OCI-M2 (cell line): ENCODE measurements around the gene GREM1.

Source experiments
- DNase-seq: peaks from one replicate; lab custom pipeline; 2025; ENCODE audit not compliant: unreplicated experiment; lab: John Stamatoyannopoulos, UW

GREM1 gene

DNA sequence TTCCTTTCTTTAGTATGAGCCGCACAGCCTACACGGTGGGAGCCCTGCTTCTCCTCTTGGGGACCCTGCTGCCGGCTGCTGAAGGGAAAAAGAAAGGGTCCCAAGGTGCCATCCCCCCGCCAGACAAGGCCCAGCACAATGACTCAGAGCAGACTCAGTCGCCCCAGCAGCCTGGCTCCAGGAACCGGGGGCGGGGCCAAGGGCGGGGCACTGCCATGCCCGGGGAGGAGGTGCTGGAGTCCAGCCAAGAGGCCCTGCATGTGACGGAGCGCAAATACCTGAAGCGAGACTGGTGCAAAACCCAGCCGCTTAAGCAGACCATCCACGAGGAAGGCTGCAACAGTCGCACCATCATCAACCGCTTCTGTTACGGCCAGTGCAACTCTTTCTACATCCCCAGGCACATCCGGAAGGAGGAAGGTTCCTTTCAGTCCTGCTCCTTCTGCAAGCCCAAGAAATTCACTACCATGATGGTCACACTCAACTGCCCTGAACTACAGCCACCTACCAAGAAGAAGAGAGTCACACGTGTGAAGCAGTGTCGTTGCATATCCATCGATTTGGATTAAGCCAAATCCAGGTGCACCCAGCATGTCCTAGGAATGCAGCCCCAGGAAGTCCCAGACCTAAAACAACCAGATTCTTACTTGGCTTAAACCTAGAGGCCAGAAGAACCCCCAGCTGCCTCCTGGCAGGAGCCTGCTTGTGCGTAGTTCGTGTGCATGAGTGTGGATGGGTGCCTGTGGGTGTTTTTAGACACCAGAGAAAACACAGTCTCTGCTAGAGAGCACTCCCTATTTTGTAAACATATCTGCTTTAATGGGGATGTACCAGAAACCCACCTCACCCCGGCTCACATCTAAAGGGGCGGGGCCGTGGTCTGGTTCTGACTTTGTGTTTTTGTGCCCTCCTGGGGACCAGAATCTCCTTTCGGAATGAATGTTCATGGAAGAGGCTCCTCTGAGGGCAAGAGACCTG lies 13.2 kb downstream of the GREM1 start:
- no peak for DNase-seq

DNA sequence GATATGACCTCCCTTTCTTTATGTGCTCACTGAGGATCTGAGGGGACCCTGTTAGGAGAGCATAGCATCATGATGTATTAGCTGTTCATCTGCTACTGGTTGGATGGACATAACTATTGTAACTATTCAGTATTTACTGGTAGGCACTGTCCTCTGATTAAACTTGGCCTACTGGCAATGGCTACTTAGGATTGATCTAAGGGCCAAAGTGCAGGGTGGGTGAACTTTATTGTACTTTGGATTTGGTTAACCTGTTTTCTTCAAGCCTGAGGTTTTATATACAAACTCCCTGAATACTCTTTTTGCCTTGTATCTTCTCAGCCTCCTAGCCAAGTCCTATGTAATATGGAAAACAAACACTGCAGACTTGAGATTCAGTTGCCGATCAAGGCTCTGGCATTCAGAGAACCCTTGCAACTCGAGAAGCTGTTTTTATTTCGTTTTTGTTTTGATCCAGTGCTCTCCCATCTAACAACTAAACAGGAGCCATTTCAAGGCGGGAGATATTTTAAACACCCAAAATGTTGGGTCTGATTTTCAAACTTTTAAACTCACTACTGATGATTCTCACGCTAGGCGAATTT lies 14.9 kb downstream of the GREM1 start:
- no peak for DNase-seq

DNA sequence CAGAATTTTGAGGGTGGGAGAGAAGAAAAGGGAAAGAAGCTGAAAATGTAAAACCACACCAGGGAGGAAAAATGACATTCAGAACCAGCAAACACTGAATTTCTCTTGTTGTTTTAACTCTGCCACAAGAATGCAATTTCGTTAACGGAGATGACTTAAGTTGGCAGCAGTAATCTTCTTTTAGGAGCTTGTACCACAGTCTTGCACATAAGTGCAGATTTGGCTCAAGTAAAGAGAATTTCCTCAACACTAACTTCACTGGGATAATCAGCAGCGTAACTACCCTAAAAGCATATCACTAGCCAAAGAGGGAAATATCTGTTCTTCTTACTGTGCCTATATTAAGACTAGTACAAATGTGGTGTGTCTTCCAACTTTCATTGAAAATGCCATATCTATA lies 15.5 kb downstream of the GREM1 start:
- DNase-seq = no peak

DNA sequence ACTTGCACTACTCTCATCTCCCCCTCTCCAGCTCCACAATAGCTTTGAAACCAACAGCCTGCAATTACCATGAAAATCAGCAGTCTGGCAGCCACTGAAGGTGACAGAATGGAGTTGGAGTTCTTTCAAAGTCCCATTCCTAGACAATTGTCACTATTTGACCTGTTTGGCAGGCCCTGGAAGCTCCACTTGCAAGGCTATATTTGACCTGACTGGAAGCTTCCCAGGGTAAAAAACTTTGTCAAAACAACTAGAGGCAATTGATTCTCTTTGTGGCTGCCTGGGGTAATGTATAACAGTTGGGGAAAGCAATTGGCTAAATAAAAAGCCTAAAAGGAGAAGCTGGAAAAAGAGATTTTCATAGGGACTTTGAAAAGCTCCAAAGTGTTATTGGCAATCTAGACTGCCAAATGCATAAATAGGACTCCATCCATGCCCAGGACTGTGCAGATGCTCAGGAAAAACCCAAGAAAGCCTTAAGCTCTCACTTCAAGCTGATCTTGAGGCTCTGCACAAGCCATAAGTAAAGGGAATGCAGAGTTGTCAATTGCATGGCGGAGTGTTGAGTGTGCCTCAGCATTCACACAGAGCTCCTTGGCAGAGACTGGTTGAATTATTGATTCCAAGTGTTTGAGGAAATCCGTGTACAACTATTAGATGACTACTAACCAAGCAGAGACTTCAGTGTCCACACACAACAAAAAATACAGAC lies 18.3 kb downstream of the GREM1 start:
- no peak for DNase-seq

DNA sequence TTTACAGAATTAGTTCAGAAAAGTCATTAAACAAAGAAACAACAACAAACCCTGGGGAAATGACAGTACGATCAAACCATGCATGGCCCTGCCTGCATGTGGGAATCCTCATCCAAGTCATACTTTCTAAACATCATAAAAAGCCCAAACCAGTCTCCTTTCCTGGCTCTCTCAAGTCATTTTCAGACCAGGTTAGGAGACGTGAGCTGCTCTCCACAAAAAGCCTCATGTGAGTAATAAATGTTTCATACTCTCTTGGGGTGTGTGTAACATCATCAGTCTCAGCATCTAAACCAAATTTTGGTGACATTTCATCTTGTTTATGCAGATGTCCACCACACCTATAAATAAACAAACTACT lies 18.9 kb downstream of the GREM1 start:
- no peak for DNase-seq

DNA sequence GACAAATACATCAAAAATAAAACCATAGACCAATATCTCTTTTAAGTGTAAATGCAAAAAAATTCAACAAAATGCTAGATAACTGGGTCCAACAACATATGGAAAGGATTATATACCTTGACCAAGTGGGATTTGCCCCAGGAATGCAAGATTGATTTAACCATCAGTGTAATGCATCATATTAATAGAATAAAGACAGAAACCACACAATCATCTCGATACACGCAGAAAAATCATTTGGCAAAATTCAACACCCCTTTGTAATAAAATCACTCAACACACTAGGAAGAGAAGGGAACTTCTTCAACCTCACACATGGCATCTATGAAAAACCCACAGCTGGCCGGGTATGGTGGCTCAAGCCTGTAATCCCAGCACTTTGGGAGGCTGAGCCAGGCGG lies 19.5 kb downstream of the GREM1 start:
- DNase-seq = no peak

DNA sequence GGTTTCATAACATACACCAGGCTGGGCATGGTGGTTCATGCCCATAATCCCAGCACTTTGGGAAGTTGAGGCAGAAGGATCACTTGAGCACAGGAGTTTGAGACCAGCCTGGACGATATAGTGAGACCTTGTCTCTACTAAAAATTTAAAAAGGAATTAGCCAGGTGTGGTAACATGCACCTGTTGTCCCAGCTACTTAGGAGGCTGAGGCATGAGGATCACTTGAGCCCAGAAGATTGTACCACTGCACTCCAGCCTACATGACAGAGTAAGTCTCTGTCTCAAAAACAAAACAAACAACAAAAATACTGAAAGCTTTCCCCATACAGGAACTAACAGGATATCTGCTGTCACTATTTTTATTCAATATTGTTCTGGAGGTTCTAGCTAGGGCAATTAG lies 20.9 kb downstream of the GREM1 start:
- DNase-seq = no peak

DNA sequence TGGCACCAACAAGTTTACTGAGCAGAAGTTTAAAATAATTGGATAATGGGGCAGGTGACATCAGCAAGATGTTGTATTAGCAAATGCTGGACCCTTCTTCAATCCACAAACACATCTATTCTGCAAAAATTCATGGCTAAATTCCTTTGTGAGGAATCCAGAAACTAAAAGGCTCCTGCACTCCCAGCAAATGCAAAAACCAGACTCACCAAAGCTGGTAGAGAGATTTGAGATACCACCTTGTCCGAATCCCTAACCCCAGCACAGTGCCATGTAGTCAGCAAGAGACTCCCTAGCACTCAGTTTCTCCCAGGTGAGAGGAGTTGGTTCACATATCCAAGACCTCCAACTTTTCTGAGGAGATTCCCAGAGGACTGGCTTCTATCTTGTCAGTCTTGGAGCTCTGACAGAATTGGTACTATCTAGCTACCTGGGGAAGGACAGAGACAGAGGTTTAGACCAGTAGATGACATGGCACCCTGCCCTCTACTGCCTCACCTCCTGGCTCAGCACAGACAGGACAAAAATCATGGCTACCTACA lies 21.8 kb downstream of the GREM1 start:
- DNase-seq = no peak

DNA sequence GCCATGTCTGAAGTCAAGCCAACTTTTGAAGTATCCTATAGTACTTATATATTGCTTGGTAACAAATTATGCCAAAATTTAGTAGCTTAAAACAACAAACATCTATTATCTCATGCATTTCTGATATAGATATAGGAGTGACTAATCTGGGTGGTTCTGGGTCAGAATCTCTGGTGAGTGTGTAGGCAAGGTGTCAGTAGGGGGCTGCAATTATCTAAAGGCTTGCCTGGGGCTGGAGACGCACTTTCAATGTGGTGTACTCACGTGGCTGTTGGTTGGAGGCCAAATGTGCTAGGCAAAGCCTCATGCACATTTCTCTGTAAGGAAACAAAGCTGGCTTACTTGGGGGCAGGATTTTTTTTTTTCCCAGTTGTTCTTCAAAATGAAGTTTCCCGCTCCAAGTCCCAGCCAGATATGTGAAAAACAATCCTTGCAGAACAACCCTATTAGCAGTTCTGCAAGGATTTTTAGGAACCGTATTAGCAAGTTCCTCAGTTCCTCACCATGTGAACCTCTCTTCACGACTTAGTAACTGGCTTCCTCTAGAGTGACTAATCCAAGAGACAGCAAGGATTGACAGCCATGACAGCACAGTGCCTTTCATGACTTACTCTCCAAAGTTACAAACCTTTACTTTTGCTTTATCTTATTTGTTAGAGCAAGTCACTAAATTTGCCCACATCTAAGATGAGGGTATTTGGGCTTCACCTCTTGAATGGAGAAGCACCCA lies 25.8 kb downstream of the GREM1 start:
- DNase-seq = no peak

DNA sequence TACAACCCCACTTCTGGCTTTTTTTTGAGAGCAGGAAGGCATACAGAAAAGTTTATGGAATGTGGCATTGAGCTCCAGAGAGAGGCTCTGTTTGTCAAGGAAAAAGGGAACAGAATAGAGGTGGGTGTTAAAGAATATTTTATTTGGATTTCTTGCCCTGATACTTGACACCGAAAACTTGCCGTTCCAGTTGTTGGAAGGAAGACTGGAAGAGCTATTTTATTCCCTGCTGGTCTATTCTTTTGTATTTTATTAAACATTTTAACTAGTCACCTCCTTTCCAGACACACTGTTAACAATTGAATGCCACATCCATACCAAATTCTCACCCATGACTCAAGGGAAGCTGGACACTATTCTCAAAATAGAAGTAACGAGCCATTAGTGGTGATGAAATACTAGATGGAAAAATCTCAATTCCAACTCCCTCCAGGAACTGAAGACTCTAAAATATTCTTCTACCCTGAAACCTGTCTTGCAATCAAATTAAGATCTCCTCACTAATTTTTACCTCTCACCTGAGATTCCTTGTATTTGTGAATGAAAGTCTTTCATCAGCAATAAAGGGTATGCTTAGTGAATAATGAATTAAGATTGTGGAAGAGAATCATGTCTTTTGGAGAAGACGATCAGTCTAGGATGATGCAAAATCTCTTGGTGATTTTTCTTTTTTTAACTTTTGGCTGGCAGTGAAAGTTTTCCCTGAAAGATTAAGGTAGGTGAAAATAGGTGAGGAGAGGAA lies 28.5 kb downstream of the GREM1 start:
- DNase-seq = no peak

DNA sequence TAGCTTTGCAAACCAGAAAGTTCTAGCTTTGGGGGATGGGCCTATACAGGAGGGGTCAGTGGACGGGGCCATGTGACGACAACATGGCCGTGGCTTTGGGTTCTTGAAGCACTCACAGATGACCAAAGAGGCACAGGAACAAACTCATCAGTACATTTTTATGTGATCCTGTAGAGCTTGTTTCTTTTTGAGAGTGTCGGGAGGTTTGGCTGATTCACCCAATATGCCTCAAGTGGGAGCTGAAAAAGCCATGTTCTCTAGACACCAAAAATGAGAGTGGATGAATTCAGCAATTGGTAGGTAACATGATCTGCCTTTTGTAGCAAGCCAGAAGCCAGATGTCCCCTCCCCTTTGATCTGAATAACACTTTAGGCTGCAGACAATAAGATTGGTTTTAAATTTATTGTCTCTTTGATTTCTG lies 30.1 kb downstream of the GREM1 start:
- no peak for DNase-seq

DNA sequence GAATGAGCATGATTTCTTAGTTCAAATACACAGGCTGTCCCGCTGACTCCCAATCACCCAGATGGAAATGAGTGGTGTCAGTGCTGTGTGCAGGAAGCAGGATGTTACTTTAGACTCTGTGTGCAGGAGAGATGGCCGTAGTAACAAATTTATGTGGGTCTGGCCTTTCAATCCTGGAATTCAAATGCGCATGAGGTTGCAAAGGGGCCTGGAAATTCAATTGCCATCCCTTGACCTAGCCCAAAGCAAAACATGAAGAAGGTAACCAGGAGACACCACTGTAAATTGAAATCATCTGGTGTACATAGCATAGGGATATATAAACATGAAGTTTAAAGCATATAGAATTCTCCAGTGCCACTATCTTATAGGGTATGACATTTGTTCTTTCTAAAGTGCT lies 33.2 kb downstream of the GREM1 start:
- DNase-seq = no peak

DNA sequence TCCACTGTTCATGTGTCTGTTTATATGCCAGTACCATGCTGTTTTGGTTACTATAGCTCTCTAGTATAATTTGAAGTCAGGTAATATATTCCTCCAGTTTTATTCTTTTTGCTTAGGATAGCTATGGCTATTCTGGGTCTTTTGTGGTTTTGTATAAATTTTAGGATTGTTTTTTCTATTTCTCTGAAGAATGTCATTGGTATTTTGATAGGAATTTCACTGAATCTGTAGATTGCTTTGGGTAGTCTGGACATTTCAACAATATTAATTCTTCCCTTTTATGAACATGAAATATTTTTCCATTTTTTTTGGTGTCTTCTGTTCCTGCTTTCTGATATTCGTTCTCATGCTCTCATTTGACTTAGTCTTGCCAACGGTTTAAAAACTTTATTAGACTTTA lies 39.6 kb downstream of the GREM1 start:
- DNase-seq = no peak

DNA sequence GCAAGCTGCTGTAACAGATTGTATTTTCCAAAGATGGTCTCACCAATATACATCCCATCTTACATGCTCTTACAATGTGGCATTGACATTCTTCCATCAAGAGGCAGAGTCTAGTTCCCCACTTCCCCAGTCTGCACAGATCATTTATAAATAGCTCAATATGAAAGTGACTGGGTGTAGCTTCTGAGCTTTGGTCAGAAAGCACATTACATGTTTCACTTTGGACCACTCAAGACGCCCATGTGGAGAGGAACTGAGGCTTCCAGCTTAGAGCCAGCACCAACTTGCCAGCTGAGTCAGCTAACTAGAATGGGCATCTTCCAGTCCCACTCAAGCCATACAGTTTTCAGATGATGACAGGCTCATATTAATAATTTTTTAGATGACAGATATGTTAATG lies 45.5 kb downstream of the GREM1 start:
- no peak for DNase-seq

DNA sequence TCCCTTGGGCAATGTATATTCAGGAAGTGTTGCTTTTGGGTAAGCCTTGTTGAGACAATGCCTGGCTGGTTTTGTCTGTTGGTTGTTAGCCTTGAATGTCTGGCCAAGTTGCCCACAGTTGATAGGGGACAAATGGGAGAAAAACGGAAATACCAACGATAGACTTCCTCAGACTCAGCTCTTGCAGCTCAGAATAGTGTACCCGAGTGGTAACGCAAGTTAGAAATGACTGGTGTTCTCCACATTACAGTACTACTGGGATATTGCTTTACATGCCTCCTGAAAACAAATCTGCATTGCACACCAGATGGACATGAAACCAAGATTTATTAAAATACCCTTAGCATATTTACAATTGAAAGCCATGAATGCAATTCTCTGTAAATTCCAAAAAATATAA lies 47.4 kb downstream of the GREM1 start:
- DNase-seq = no peak

DNA sequence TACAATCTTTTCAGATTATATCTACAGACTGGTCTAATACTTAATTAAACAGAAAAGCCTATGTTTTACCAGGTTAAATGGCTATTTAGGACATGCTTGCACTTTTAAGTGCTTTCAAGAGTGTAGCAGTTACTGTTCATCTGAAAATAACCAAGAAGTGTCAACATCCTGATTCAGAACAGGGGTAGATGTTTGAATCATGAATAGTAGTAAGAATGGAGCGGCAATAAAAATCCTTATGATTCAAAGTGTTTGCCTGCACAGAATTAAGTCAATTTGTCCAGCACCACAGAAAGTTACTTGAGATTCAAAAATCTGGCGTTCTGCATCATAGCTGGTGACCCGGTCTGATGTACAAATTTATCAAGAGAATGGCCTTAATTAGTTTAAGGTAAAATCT lies 48.3 kb downstream of the GREM1 start:
- no peak for DNase-seq

DNA sequence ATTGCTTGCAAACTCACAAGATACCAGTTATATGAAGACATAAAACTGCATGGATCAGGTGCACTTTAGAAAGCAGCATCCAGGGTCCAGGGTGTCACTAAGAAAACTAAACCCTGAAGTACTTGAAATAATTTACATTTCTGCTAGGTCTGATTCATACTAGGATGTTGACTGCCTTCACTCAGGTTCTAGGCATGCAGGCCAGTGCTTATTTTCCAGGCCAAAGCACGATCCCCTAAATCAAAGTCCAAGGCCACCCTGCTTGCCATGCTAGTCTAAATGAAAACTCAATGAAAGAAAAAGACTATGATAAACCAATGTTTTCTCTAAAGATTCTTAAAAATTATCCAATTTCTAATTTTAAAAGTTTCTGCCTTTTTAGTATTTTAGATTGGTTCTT lies 49.4 kb downstream of the GREM1 start:
- DNase-seq = no peak

DNA sequence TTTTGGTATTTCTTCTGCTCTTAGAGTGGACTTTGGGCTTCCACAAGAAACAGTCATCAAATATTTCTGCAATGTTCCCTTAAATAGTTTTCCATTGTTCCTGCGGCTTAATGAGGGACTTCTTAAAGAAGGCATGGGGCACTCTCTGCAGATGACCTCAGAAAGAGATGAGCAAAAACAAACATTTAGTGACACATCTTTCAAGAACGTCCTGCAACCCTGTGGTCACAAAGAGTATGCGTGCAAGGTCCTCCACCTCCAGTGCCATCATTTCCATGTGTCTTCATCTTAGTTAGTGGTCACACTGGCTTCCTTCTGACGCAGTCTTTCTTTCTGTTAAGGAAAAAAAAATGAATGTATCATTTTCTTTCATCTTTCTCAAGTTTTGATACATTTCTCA lies 56.2 kb downstream of the GREM1 start:
- DNase-seq = no peak

DNA sequence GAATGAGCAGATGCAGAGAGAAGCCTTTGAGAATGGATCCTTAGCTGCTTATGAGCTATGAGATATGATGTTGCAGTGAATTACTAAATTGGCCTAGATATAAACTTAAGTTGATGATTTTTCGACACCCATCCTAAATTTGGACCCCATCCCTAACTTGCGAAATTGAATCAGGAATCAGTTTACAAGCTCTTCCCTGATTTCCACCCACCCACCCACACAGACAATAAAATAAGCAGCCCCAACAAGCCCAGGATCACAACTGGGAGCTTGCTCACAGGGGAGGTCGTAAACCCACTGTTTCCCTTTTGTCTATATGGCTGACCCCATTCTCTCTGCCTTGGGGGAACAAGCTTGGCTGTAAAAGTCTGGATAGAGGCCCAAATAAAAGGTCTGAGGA lies 57.3 kb downstream of the GREM1 start:
- DNase-seq = no peak

DNA sequence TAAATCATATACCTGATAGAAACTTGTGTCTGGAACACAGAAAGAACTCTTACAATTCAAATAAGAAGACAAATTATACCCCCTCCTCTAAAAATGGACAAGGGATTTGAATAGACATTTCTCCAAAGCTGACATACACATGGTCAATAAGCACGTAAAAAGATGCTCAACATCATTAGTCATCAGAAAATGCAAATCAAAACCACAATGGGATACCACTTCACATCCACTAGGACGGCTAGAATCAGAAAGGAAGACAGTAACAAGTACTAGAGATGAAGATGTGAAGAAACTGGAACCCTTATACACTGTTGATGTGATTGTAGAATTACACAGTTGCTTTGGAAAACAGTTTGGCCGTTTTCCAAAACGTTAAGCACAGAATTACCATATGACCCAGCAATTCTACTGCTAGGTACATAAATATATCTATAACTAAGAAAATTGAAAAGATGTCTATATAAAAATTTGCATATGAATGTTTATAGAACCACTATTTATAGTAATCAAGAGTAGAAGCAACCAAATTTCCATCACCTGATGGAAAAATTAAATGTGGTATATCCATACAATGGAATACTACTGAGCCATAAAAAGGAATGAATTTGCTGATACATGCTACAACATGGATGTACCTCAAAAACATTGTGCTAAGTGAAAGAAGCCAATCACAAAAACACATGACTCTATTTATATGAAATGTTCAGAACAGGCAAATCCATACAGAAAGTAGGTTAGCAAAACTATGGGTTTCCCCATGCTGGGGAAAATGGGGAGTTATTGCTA lies 60.8 kb downstream of the GREM1 start:
- DNase-seq = no peak
